SK-N-SH treated with all-trans-retinoic acid at 6 μM for 48 hours (cell line): ENCODE results near the gene OFD1.

Experiments used
- ATAC-seq: fragments of 200-7000 bp; cut with Tn5 transposase; 3 replicates; pipeline ENCODE4 v1.9.1; 2020; ENCODE audit warnings: mild to moderate bottlenecking, moderate library complexity
- ARNTL ChIP-seq: fragments of 450-650 bp; formaldehyde crosslinking; IDR thresholded peaks from 2 replicates; pipeline ENCODE4 v1.5.0; 2020; ENCODE audit warnings: low read depth, mild to moderate bottlenecking, moderate library complexity, borderline replicate concordance
- BACH2 ChIP-seq: fragments of 250-450 bp; sonication (Bioruptor Pico); IDR thresholded peaks from 2 replicates; pipeline ENCODE4 v1.9.0; 2021; ENCODE audit warnings: mild to moderate bottlenecking, borderline replicate concordance
- CREB5 ChIP-seq: fragments of 250-450 bp; sonication (Bioruptor Pico); IDR thresholded peaks from 2 replicates; pipeline ENCODE4 v1.5.1; 2020; ENCODE audit warnings: low read depth, mild to moderate bottlenecking, moderate library complexity
- CSDC2 ChIP-seq: fragments of 250-450 bp; sonication (Bioruptor Pico); IDR thresholded peaks from 2 replicates; pipeline ENCODE4 v1.5.0; 2020; ENCODE audit warnings: mild to moderate bottlenecking, moderate library complexity
- ESRRG ChIP-seq: fragments of 250-450 bp; sonication (Bioruptor Pico); IDR thresholded peaks from 2 replicates; pipeline ENCODE4 v1.6.1; 2021; ENCODE audit warnings: mild to moderate bottlenecking
- GLIS3 ChIP-seq: fragments of 250-450 bp; sonication (Bioruptor Pico); IDR thresholded peaks from 2 replicates; pipeline ENCODE4 v1.5.0; 2020; ENCODE audit warnings: mild to moderate bottlenecking, moderate library complexity
- ISL1 ChIP-seq: fragments of 250-450 bp; sonication (Bioruptor Pico); IDR thresholded peaks from 2 replicates; pipeline ENCODE4 v2.1.2; 2022; ENCODE audit warnings: mild to moderate bottlenecking, moderate library complexity
- OSR1 ChIP-seq: fragments of 250-450 bp; sonication (Bioruptor Pico); IDR thresholded peaks from 2 replicates; pipeline ENCODE4 v1.8.0; 2022; ENCODE audit warnings: moderate library complexity, mild to moderate bottlenecking, inconsistent platforms
- PATZ1 ChIP-seq: fragments of 250-450 bp; sonication (Bioruptor Pico); IDR thresholded peaks from 2 replicates; pipeline ENCODE4 v1.8.0; 2020; ENCODE audit warnings: mild to moderate bottlenecking, moderate library complexity, borderline replicate concordance
- POU6F1 ChIP-seq: fragments of 250-450 bp; sonication (Bioruptor Pico); IDR thresholded peaks from 2 replicates; pipeline ENCODE4 v1.8.0; 2021; ENCODE audit warnings: low read depth, mild to moderate bottlenecking, moderate library complexity, borderline replicate concordance
- PPARA ChIP-seq: fragments of 250-450 bp; sonication (Bioruptor Pico); IDR thresholded peaks from 2 replicates; pipeline ENCODE4 v1.5.0; 2020; ENCODE audit warnings: mild to moderate bottlenecking, borderline replicate concordance
- RARB ChIP-seq: fragments of 250-450 bp; sonication (Bioruptor Pico); IDR thresholded peaks from 2 replicates; pipeline ENCODE4 v1.8.0; 2021; ENCODE audit warnings: mild to moderate bottlenecking, moderate library complexity
- SNAI2 ChIP-seq: fragments of 250-450 bp; sonication (Bioruptor Pico); IDR thresholded peaks from 2 replicates; pipeline ENCODE4 v1.5.0; 2020; ENCODE audit warnings: mild to moderate bottlenecking, moderate library complexity
- TCF4 ChIP-seq: fragments of 250-450 bp; sonication (Bioruptor Pico); IDR thresholded peaks from 2 replicates; pipeline ENCODE4 v1.8.0; 2021; ENCODE audit warnings: mild to moderate bottlenecking, moderate library complexity, borderline replicate concordance
- TOX ChIP-seq: fragments of 250-450 bp; sonication (Bioruptor Pico); IDR thresholded peaks from 2 replicates; pipeline ENCODE4 v1.8.0; 2021; ENCODE audit warnings: mild to moderate bottlenecking, moderate library complexity, borderline replicate concordance
- TSHZ2 ChIP-seq: fragments of 250-450 bp; sonication (Bioruptor Pico); IDR thresholded peaks from 2 replicates; pipeline ENCODE4 v1.5.0; 2020; ENCODE audit warnings: mild to moderate bottlenecking, moderate library complexity
- ZC3H10 ChIP-seq: fragments of 250-450 bp; sonication (Bioruptor Pico); IDR thresholded peaks from 2 replicates; pipeline ENCODE4 v1.5.1; 2021; ENCODE audit warnings: mild to moderate bottlenecking, moderate library complexity
- ZFP3 ChIP-seq: fragments of 250-450 bp; sonication (Bioruptor Pico); IDR thresholded peaks from 2 replicates; pipeline ENCODE4 v1.5.0; 2020; ENCODE audit warnings: mild to moderate bottlenecking, moderate library complexity
- ZFP30 ChIP-seq: fragments of 450-650 bp; formaldehyde crosslinking; IDR thresholded peaks from 2 replicates; pipeline ENCODE4 v1.5.0; 2022; ENCODE audit warnings: mild to moderate bottlenecking, moderate library complexity
- ZNF565 ChIP-seq: fragments of 450-650 bp; formaldehyde crosslinking; conservative IDR thresholded peaks from 2 replicates; pipeline ENCODE4 v1.5.0; 2020; ENCODE audit warnings: low read depth, mild to moderate bottlenecking, moderate library complexity
- ZNF70 ChIP-seq: fragments of 450-650 bp; formaldehyde crosslinking; IDR thresholded peaks from 2 replicates; pipeline ENCODE4 v1.5.0; 2020; ENCODE audit warnings: mild to moderate bottlenecking, moderate library complexity
- ZNF8 ChIP-seq: fragments of 450-650 bp; formaldehyde crosslinking; IDR thresholded peaks from 2 replicates; pipeline ENCODE4 v1.5.0; 2020; ENCODE audit warnings: mild to moderate bottlenecking, moderate library complexity

OFD1 gene

GRCh38 chrX:13742397-13743176 lies 8.0 kb downstream of the OFD1 start:
- ATAC-seq, result no peak
- no peak for TF ChIP-seq CREB5 (CRISPR knock-in tag)
- TF ChIP-seq ESRRG (CRISPR knock-in tag), result no peak
- TF ChIP-seq TOX (CRISPR knock-in tag), result no peak
- no peak for TF ChIP-seq PPARA (CRISPR knock-in tag)
- TF ChIP-seq ZC3H10, result no peak
- no peak for TF ChIP-seq ZNF8
- no peak for TF ChIP-seq TSHZ2 (CRISPR knock-in tag)
- no peak for TF ChIP-seq CSDC2 (CRISPR knock-in tag)
- no peak for TF ChIP-seq BACH2
- TF ChIP-seq ZNF565 (CRISPR knock-in tag), result no peak
- TF ChIP-seq TCF4 (CRISPR knock-in tag), result no peak
- TF ChIP-seq GLIS3, result no peak
- TF ChIP-seq OSR1 (CRISPR knock-in tag), result no peak
- no peak for TF ChIP-seq ZFP3 (CRISPR knock-in tag)
- no peak for TF ChIP-seq ARNTL (CRISPR knock-in tag)
- TF ChIP-seq SNAI2 (CRISPR knock-in tag), result no peak
- no peak for TF ChIP-seq POU6F1 (CRISPR knock-in tag)

GRCh38 chrX:13747836-13748235 lies 13.3 kb downstream of the OFD1 start:
- no peak for TF ChIP-seq OSR1 (CRISPR knock-in tag)
- no peak for TF ChIP-seq SNAI2 (CRISPR knock-in tag)
- TF ChIP-seq ISL1, result no peak
- no peak for TF ChIP-seq ZNF565 (CRISPR knock-in tag)
- no peak for TF ChIP-seq BACH2
- TF ChIP-seq ZNF70, result no peak
- no peak for TF ChIP-seq TSHZ2 (CRISPR knock-in tag)
- ATAC-seq, result peak; percentile 88

- ATAC-seq, result no peak
- TF ChIP-seq OSR1 (CRISPR knock-in tag) (no peak), GLIS3 (no peak), RARB (CRISPR knock-in tag) (no peak), POU6F1 (CRISPR knock-in tag) (no peak), ZNF565 (CRISPR knock-in tag) (no peak), PATZ1 (CRISPR knock-in tag) (no peak), ZNF70 (no peak), ISL1 (no peak), ARNTL (CRISPR knock-in tag) (no peak), CREB5 (CRISPR knock-in tag) (no peak), ZFP30 (CRISPR knock-in tag) (no peak), BACH2 (no peak)
Observed at GRCh38 chrX:13748486-13748885, 13.9 kb downstream of the OFD1 start.
